Tibial nerve (tissue), 4 donors: ENCODE data around the gene ATP1A4.

Experiments
- EP300 ChIP-seq, 2 donors: sonication (generic); formaldehyde crosslinking; IDR thresholded peaks; one replicate each; pipeline ENCODE4 v1.6.1; 2017; ENCODE audit warnings: antibody characterized with exemption in 2 of 2, mild to moderate bottlenecking in 1 of 2
- TF ChIP-seq, protein P1 (sequence below), 5 experiments: fragments of 200-600 bp in 3 of 5; fragments of 450-650 bp in 2 of 5; sonication (generic) in 3 of 5; IDR thresholded peaks; one replicate each; pipeline ENCODE4 v1.5.1; 2016 to 2019; ENCODE audit warnings: antibody characterized with exemption in 5 of 5, mild to moderate bottlenecking in 3 of 5, moderate library complexity in 2 of 5

DNA sequence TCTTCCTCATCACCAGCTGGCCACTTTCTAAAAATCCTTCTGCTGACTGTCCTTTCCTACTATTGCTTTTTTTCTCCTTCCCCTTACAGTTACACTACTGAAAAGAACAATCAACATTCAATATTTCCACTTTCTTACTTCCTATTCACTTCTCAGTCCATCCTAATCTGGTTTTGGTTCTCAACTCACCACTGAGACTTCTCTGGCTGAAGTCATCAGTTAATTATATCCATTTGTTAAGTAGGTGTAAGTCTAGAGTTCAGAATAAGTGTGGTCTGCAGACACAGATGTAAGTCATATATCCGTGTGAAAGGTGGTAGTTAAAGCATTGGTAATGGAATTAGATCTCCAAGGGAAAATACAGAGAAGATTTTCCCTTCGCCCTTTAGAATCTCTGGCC, 75.2 kb downstream of the ATP1A4 start:
- TF ChIP-seq, protein P1, sequence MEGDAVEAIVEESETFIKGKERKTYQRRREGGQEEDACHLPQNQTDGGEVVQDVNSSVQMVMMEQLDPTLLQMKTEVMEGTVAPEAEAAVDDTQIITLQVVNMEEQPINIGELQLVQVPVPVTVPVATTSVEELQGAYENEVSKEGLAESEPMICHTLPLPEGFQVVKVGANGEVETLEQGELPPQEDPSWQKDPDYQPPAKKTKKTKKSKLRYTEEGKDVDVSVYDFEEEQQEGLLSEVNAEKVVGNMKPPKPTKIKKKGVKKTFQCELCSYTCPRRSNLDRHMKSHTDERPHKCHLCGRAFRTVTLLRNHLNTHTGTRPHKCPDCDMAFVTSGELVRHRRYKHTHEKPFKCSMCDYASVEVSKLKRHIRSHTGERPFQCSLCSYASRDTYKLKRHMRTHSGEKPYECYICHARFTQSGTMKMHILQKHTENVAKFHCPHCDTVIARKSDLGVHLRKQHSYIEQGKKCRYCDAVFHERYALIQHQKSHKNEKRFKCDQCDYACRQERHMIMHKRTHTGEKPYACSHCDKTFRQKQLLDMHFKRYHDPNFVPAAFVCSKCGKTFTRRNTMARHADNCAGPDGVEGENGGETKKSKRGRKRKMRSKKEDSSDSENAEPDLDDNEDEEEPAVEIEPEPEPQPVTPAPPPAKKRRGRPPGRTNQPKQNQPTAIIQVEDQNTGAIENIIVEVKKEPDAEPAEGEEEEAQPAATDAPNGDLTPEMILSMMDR (IDR thresholded peaks at IDR 0.05) = no peak
- TF ChIP-seq EP300 (IDR thresholded peaks at IDR 0.05) = no peak
